ENCODE data around the gene CHD5.

Gene CHD5

DNA sequence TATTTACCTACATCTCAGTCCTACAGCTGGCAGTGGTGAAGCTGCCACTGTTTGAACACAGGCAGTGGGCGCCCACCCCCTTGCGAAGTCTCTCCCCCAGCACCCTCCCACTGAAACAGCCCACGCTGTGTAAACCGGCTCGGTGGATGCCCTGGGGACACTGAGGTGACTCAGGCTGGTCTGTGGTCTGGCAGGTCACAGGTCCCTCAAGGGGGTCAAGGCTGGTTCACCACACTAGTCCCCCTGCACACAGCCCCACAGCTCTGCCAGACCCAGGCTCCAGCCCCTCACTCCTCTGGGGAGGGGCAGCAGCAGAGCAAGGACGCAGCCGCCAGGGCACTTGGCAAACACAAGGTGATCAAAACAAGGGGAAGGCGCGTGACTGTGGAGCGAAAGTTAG, 7.6 kb downstream of the CHD5 start:
- DNase-seq (ENCODE audit: low spot score): no peak

GRCh38 chr1:6171548-6172124, 8.5 kb downstream of the CHD5 start:
- no peak for DNase-seq (ENCODE audit: low spot score)

- no peak for DNase-seq (ENCODE audit: low spot score)
Measured at GRCh38 chr1:6170742-6171201, 9.3 kb downstream of the CHD5 start.

DNA sequence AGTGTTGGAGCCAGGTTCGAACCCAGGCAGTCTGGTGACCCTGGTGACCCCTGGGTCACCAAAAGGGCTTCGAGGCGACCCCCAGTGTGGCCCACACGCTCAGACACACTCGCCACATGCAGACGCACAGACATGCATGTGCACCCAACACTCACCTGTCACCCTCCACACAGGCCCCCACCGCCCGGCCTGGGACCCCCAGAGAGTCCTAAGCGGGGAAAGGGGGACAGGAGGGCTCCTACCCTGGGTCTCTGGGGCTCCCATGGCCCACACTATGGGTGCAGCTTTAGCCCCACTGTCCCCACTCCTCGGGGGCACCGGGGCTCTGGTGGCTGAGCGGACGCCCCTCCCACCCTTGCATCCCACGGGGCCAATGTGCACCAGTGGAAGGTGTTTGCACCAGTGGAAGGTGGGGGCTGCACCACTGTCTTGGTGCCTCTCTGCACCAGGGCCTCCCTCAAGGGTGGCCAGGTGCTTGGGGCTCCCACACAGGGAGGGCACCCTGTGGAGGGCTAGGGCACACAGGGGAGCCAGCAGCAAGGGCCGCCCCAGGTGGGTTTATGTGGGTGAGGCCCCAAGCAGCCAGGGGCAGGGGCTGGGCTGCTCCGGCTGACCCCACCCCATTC, 9.9 kb downstream of the CHD5 start:
- DNase-seq (ENCODE audit: low spot score): no peak

DNA sequence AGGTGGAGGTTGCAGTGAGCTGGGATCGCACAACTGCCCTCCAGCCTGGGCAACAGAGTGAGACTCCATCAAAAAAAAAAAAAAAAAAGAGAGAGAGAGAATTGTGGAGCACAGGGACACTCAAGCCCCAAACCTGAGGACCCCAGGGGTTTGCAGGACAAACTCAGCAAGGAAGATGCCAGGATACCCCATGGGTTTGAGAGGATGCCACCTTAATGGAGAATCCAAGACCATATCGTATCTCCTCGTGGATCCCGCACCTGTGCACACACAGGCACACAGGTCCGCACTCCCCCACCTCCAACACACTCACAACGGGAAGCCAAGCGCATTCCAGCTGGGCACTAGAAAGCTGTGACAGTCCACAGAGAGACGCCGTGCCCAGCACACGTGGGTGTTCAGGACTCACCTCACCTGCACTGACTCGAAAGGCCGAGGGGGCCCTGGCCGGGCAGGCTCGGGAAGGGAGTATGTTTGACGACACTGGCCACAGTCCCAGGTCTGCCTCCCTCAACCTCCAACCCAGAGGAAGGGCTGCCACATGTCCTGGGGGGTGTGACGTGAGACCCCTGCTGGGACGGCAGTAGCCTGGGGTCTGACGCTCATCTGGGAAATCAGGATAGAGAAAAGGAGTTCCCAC, 11.1 kb downstream of the CHD5 start:
- DNase-seq (ENCODE audit: low spot score): no peak

- no peak for DNase-seq (ENCODE audit: low spot score)
Measured at GRCh38 chr1:6167391-6168303, 12.5 kb downstream of the CHD5 start.

- no peak for DNase-seq (ENCODE audit: low spot score)
Measured at GRCh38 chr1:6166655-6167390, 13.3 kb downstream of the CHD5 start.

DNA sequence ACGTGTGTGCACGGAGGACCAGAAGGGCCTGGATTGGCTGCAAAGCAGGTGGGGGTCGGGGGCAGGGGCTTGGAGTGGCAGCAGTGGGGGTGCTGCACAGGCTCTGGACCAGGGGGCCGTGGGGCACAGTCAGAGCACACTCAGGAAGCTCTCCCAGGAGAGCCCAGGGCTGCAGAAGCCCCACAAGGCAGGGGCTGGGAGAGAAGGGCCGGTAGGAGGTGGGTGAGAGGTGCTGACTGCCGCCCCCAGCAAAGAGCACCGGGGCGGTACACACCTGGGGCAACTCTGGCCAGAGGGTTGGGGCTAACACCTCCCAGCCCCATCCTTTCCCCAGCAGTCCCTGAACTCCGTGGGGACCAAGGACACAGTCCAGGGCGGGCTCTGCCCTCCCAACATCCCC, 13.9 kb downstream of the CHD5 start:
- no peak for DNase-seq (ENCODE audit: low spot score)

DNA sequence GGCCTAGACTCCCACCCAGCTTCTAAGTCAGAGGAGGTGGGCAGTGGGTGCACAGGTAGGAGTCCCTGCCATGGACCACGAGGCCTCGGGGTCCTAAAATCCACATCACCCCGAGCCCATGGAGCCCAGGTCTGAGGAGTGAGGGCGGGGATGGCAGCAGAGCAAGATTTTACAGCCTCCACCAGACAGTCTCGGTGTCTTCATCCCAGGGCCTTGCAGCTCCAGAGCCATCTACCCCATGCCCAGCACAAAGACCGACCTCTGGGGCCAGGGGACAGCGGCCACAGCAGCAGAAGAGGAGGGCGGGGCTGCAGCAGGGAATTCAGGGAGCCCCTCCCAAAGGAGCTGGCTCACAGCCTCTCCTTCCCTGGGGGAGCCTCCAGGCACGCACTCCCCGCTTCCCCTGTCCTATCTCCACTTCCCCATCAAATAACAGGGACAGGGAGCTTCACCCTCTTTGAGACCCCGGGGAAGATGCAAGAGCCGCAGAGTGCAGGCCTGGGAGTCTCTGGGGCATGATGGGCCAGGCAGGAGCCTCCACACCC, 14.6 kb downstream of the CHD5 start:
- no peak for DNase-seq (ENCODE audit: low spot score)

- no peak for DNase-seq (ENCODE audit: low spot score)
Measured at GRCh38 chr1:6165027-6165426, 15.1 kb downstream of the CHD5 start.

- no peak for DNase-seq (ENCODE audit: low spot score)
Measured at GRCh38 chr1:6163973-6164617, 16.0 kb downstream of the CHD5 start.

DNA sequence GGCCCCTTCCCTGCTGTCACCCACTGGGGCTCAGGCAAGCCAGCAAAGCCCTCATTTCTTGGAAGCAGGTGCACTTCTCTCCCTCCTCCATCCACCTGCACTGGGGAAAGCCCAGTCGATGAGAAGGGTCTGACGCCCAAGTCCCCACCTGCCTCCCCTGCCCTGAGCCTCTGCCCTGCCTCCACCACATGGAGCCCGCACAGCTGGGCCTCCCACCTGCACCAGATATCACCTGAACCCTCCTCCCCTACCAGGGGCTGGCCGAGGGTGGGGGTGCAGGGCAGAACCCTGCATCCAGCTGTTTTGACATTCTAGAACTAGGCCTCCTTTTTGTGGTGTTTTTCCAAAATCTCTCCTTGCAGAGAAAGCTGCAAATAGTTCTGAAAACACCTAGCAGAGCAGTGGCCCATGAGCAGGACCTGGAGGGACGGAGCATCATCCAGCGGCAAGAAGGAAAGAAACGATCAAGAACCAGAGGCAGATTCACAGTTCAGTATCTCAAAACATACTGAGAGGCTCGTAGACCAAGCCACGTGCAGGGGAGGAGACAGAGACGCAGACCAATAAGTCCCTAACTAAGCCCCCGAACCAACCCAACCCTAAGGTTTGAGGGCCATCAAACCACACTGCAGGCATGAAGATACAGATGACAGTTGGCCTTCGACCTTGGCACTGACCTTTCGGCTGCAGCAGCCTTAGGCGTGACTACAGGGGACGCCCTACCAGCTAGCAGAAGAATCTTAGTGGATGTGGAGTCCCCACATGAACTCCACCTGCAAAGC, 16.7 kb downstream of the CHD5 start:
- no peak for DNase-seq (ENCODE audit: low spot score)

DNA sequence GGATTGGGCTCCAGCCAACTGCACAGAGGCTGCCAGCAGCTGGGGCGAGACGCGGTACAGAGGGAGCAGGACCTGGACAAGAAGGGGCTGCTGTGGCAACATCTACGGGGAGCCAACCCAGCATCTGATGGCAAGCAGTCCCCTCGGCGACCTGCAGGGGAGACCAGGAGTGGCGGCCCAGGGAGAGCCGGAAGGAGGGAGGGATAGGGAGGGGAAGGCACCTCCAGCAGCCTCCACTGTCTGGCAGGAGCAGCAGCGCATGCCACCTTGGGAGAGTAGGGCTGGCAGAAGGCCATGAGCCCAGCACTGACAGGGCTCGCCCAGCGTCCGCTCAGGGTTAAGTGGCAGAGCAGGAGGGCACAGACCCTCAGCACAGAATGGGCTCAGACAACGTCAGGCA, 17.3 kb downstream of the CHD5 start:
- DNase-seq (ENCODE audit: low spot score): no peak

- no peak for DNase-seq (ENCODE audit: low spot score)
Measured at GRCh38 chr1:6162341-6162740, 17.8 kb downstream of the CHD5 start.

DNA sequence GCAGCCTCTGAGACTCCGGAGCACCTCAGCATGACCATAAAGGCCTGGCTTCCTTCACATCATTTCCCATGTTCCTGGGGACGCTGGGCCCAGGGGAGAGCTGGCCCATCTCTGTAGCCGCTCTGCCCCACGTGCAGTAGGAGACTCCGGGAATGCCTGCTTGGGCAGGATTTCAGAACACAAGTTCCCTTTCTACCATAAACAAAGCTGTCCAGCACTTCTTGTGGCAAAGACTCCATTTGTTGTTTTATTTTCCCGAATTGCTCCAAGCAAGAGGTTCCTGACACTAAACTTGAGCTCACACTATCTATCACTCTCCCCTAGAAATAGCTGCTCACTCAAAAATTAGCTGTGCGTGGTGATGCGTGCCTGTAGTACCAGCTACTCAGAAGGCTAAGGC, 21.9 kb downstream of the CHD5 start:
- DNase-seq (ENCODE audit: low spot score): no peak

- DNase-seq (ENCODE audit: low spot score): peak; percentile 92
Measured at GRCh38 chr1:6157528-6158174, 22.5 kb downstream of the CHD5 start.

DNA sequence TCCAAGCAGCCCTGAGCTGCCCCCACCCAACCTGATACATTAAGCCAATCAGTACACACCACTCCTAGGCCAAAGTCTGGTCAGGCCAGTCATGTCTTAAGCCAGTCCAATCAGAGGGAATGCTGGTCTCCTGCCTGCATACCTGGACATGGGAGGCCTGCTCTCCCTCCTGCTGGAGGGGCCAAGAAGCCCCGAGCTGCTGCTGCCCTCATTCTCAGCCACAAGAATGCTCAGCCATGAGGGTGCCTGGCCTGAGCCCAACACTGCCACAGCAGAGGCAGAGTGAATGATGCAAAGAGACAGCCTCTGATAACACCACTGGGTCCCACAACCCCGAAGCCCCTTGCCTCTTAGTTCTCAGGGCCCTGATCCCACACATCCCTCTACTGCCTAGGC, 23.0 kb downstream of the CHD5 start:
- DNase-seq (ENCODE audit: low spot score): peak; percentile 57

GRCh38 chr1:6154525-6155319, 25.4 kb downstream of the CHD5 start:
- no peak for DNase-seq (ENCODE audit: low spot score)

DNA sequence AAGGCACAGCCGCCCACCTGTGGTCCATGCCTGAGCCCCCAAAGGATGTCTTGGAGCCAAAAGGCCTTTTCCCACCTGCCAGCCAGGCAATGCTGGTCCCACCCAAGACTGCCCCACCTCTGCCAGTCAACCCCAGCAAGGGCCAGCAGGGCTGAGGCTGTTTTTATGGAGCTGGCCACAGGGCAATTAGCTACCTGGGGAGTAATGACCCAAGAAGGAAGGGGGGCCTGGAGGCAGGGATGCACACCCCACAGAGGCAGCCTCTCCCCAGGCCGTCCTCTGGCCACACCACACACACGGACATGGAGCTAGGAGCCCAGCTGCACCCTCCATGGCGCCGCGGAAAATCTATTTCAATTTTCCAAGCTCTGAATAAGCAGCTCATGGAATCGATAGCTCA, 27.2 kb downstream of the CHD5 start:
- DNase-seq (ENCODE audit: low spot score): no peak
